ENCODE measurements around the gene YIF1A. TPM values are rescaled to one million over a fixed set of nuclear protein-coding genes. Genes with fewer than 3 reads are reported as not detected.

Gene YIF1A
- total RNA-seq, 1 experiment from 2014 or later, result 54.7 TPM

DNA sequence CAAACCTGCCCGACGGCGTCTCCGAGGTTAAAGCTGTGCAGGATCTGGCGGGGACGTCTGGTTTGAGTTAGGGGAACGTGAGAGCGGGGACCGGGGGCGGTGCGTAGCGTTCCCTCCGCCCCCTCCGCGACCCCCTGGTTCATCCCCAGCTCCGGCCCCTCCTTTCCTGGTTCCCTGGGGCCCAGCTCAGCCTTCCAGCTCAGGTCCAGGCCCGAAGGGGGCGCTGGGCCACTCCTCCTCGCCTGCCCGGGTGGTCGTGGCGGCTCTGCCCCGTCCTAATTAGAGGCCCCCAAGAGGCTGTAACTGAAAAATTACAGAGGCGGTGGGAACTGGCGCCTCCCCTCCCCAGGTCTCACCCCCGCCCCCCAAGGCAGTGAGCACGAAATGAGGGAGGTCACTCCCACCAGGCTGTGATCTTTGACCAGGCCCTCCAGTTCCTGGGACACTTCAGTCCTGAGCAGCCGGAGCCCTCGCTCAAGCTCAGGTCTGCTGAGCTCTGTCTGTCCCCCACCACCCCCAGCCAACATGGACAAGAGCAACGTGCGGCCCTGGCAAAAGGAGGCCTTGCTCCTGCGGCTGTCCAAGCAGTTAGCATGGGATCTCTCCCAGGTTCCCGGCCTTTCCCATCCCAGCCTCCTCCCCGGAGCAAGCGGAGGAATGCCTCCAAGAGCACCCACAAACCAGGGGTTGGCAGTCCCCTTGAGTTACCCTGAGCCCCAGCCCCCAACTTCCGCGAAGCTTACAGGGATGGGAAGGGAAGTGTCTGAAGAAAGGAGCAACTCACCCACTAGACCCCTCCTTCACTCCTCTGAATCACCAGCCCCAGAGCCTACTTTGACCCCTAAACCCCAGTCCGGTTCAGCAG is 24.6 kb upstream of the YIF1A start:
- Histone ChIP-seq H3K36me3 (ENCODE audit: control insufficient read depth in 1 of 2, insufficient read depth in 2 of 2, low read length in 2 of 2) (no peaks in the 10 kb centered on the region), H3K4me3 (replicated peaks in 1 of 2; ENCODE audit: low read depth in 1 of 2, low read length in 2 of 2) (peak overlapping the region; percentile 38 to 48), H3K9me3 (ENCODE audit: control insufficient read depth in 1 of 2, insufficient read depth in 1 of 2, low read depth in 1 of 2, low read length in 2 of 2) (no peaks in the 10 kb centered on the region), H3K9me2 (ENCODE audit: insufficient read depth) (no peaks in the 10 kb centered on the region), H3K9ac (ENCODE audit: low read length) (peak overlapping the region; percentile 59), H3K4me1 (ENCODE audit: control insufficient read depth in 1 of 2, insufficient read depth in 2 of 2, low read length in 2 of 2) (peaks cover 16 to 37% of the 10 kb centered on the region in 2 experiments), H4K20me1 (ENCODE audit: insufficient read depth) (no peaks in the 10 kb centered on the region), H3K27me3 (ENCODE audit: insufficient read depth, low read length) (no peaks in the 10 kb centered on the region), H3K4me2 (ENCODE audit: low read length) (peak overlapping the region; percentile 99), H3K27ac (ENCODE audit: low read depth, low read length) (peak overlapping the region; percentile 79), H2AFZ (ENCODE audit: low read depth, low read length, poor library complexity, severe bottlenecking) (no peak overlapping the region), H3K79me2 (ENCODE audit: insufficient read depth, low read length) (no peaks in the 10 kb centered on the region)
- intact Hi-C loops (cut with micrococcal nuclease), result loop anchor here (5.0 kb wide), 2 partner anchors 59 to 74 kb away; partner anchors contain the start of gene SLC29A2
- no TSS peak for BruUV-seq (replicated peaks)
- DNase-seq (ENCODE audit: low read depth, low spot score) (no peak), ATAC-seq (no peak)
- CTCF ChIA-PET, result interaction anchor here (1.0 to 3.4 kb wide), 14 partner anchors 8 to 743 kb away, joined by 3 to 121 read pairs (median 12); partner anchors contain the start of genes RAB1B, RBM4B, RIN1 and ZNRD2
- RAD21 ChIA-PET (ENCODE audit: low non-redundant PET in 1 of 2, low total read pairs in 2 of 2, uncharacterized antibody in 2 of 2, unreplicated experiment in 2 of 2), result interaction anchor here in 1 of 2 experiments (1.1 to 2.9 kb wide), 4 partner anchors 13 to 72 kb away, joined by 3 to 12 read pairs (median 6); partner anchors contain the start of gene RIN1
- POLR2A ChIA-PET, result interaction anchor here (1.0 to 3.0 kb wide), 12 partner anchors 15 to 364 kb away, joined by 3 to 18 read pairs (median 6); partner anchors contain the start of genes BRMS1, MRPL11, RBM4 and RBM4B
- TF ChIP-seq, protein P1, sequence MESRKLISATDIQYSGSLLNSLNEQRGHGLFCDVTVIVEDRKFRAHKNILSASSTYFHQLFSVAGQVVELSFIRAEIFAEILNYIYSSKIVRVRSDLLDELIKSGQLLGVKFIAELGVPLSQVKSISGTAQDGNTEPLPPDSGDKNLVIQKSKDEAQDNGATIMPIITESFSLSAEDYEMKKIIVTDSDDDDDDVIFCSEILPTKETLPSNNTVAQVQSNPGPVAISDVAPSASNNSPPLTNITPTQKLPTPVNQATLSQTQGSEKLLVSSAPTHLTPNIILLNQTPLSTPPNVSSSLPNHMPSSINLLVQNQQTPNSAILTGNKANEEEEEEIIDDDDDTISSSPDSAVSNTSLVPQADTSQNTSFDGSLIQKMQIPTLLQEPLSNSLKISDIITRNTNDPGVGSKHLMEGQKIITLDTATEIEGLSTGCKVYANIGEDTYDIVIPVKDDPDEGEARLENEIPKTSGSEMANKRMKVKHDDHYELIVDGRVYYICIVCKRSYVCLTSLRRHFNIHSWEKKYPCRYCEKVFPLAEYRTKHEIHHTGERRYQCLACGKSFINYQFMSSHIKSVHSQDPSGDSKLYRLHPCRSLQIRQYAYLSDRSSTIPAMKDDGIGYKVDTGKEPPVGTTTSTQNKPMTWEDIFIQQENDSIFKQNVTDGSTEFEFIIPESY (IDR thresholded peaks at IDR 0.05; ENCODE audit: extremely low read depth, insufficient replicate concordance, low read length), result no peak
- no peak for TF ChIP-seq ELF1 (IDR thresholded peaks at IDR 0.05; ENCODE audit: borderline replicate concordance, low read depth)
- no peak for TF ChIP-seq FOSL1 (IDR thresholded peaks at IDR 0.05; ENCODE audit: low read depth)
- TF ChIP-seq, protein P2, sequence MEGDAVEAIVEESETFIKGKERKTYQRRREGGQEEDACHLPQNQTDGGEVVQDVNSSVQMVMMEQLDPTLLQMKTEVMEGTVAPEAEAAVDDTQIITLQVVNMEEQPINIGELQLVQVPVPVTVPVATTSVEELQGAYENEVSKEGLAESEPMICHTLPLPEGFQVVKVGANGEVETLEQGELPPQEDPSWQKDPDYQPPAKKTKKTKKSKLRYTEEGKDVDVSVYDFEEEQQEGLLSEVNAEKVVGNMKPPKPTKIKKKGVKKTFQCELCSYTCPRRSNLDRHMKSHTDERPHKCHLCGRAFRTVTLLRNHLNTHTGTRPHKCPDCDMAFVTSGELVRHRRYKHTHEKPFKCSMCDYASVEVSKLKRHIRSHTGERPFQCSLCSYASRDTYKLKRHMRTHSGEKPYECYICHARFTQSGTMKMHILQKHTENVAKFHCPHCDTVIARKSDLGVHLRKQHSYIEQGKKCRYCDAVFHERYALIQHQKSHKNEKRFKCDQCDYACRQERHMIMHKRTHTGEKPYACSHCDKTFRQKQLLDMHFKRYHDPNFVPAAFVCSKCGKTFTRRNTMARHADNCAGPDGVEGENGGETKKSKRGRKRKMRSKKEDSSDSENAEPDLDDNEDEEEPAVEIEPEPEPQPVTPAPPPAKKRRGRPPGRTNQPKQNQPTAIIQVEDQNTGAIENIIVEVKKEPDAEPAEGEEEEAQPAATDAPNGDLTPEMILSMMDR (IDR thresholded peaks at IDR 0.05 in 2 of 3, conservative IDR thresholded peaks at IDR 0.05 in 1 of 3; ENCODE audit: borderline replicate concordance in 1 of 3, insufficient read depth in 1 of 3, low read depth in 2 of 3, low read length in 2 of 3), result peak in 1 of 3 experiments; percentile 36; a peak in 2 of 6 replicates

Data from HCT116 (cell line).